Sigmoid colon (tissue), 7 donors: ENCODE measurements around the gene LCAT. TPM values are rescaled to one million over a fixed set of nuclear protein-coding genes. Genes with fewer than 3 reads are reported as not detected.

ENCODE experiments used
- DNase-seq: peaks from one replicate; pipeline ENCODE4 v3.0.0-alpha.2; 2019
- H3K27ac ChIP-seq, 4 donors: fragments of 200-600 bp; sonication (generic); one replicate each; pipeline ENCODE4 v1.5.1; 2016 to 2019; ENCODE audit warnings: mild to moderate bottlenecking in 1 of 4
- H3K27me3 ChIP-seq, 3 donors: fragments of 200-600 bp; sonication (generic); one replicate each; pipeline ENCODE4 v1.5.1; 2019; ENCODE audit warnings: mild to moderate bottlenecking in 1 of 3
- H3K36me3 ChIP-seq, 4 donors: fragments of 200-600 bp; sonication (generic); one replicate each; pipeline ENCODE4 v1.5.1; 2016 to 2019
- H3K4me1 ChIP-seq, 4 donors: fragments of 200-600 bp; sonication (generic); one replicate each; pipeline ENCODE4 v1.5.1; 2017 to 2019
- H3K4me3 ChIP-seq, 4 donors: fragments of 200-600 bp; sonication (generic); one replicate each; pipeline ENCODE4 v1.5.1; 2017 to 2019; ENCODE audit warnings: mild to moderate bottlenecking in 2 of 4, moderate library complexity in 1 of 4
- H3K9me3 ChIP-seq, 4 donors: fragments of 200-600 bp in 3 of 4; sonication (generic) in 3 of 4; one replicate each; pipeline versions ENCODE4 v1.5.1 to v1.6.1; 2013 to 2019
- CTCF ChIP-seq, 4 experiments: fragments of 450-650 bp in 3 of 4; fragments of 200-600 bp in 1 of 4; IDR thresholded peaks; one replicate each; pipeline ENCODE4 v1.5.1; 2016 to 2019; ENCODE audit warnings: antibody characterized with exemption in 4 of 4, mild to moderate bottlenecking in 3 of 4, moderate library complexity in 2 of 4
- EP300 ChIP-seq, 4 donors: sonication (generic); formaldehyde crosslinking; IDR thresholded peaks; one replicate each; pipeline ENCODE4 v1.6.1; 2017; ENCODE audit warnings: antibody characterized with exemption in 4 of 4
- POLR2A ChIP-seq, 2 donors: fragments of 450-650 bp; IDR thresholded peaks; one replicate each; pipeline ENCODE4 v1.6.1; 2016; ENCODE audit warnings: antibody characterized with exemption in 2 of 2, mild to moderate bottlenecking in 2 of 2, moderate library complexity in 2 of 2
- POLR2AphosphoS5 ChIP-seq, 4 donors: sonication (generic); formaldehyde crosslinking; IDR thresholded peaks; one replicate each; pipeline ENCODE4 v1.6.1; 2017; ENCODE audit warnings: antibody characterized with exemption in 4 of 4
- WGBS, 2 donors: extraction: QIAGEN DNeasy Blood & Tissue Kit; methylation state at CpG; one replicate each; pipeline ENCODE4 v1.1.7; 2013; 5-methylcytosine and 5-hydroxymethylcytosine counted together
- intact Hi-C: fragments of 100-400 bp; cut with DNase I; formaldehyde crosslinking; loops from one replicate; pipeline ENCODE4 v1.15.1; 2023
- polyA plus RNA-seq, 3 donors: library from polyadenylated mRNA; stranded (reverse); fragments of 200-250 nt; gene quantifications; one replicate each; pipeline ENCODE4 v1.2.3, GENCODE V29; 2013
- total RNA-seq, 4 donors: library from RNA; depleted of rRNA; stranded (reverse); fragments of >200 nt; gene quantifications; one replicate each; pipeline ENCODE4 v1.1.0, GENCODE V29; 2016
- donor health status: healthy with polysubstance abuse.
- donor health status: Bipolar disorder and iron deficiency.
- donor health status: healthy.

The LCAT gene
- total and polyA plus RNA-seq, 7 donors, result 0.60 to 31.0 (median 10.4) TPM

GRCh38 chr16:67927131-67927941 is 16.6 kb downstream of the LCAT start:
- H3K4me3 ChIP-seq, result no peak overlapping the region
- no peak for TF ChIP-seq CTCF (IDR thresholded peaks at IDR 0.05)
- TF ChIP-seq POLR2A (IDR thresholded peaks at IDR 0.05), result no peak
- no peak for TF ChIP-seq POLR2AphosphoS5 (IDR thresholded peaks at IDR 0.05)
- TF ChIP-seq EP300 (IDR thresholded peaks at IDR 0.05), result no peak
- H3K4me1 ChIP-seq, result peaks cover 0 to 23% (median 11%) of the 10 kb centered on the region in 4 donors
- intact Hi-C loops, result loop anchor here (5.0 kb wide), 1 partner anchor 110 kb away; no protein-coding TSS in a partner anchor
- H3K27me3 ChIP-seq, result no peaks in the 10 kb centered on the region
- H3K27ac ChIP-seq, result no peak overlapping the region
- no peaks in the 10 kb centered on the region for H3K9me3 ChIP-seq
- peaks cover 8 to 53% (median 19%) of the 10 kb centered on the region in 4 donors for H3K36me3 ChIP-seq
- no peak for DNase-seq
- 91 to 93% methylated on average over 22 of the region's 22 CpGs for WGBS, 2 donors

DNA sequence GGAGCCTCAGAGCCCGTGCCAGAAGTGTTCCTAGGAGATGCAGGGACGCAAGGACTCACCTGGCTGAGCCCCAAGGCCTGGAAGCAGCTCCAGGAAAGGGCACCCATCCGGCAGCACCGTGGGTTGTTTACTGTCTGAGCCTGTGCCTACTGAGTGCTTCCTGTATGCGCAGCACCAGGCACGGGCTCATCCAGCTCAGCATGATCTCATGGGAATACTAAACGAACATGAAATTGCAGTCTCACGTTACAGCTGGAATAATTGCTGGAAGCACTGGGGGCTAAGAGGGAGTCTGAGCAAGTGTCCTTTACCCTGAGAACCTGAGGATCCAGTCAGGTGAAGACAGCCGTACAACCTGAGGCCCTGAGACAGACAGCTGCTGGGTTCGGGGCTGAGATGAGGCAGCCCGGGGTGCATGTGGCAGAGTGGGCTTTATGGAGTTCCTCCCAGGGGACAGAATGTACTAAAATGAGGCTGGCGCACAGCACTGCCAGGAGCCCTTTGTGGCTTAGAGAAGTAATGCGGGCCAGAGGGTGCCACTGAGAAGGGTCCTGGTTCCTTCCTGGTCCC is 17.7 kb downstream of the LCAT start:
- Histone ChIP-seq H3K36me3 (peaks cover 8 to 47% (median 19%) of the 10 kb centered on the region in 4 donors), H3K27me3 (no peaks in the 10 kb centered on the region), H3K4me3 (no peak overlapping the region), H3K27ac (peak overlapping the region in 1 of 4 donors; percentile 14), H3K9me3 (no peaks in the 10 kb centered on the region), H3K4me1 (peaks cover 0 to 23% (median 11%) of the 10 kb centered on the region in 4 donors)
- 60 to 70% methylated on average over 13 of the region's 13 CpGs for WGBS, 2 donors
- no peak for DNase-seq
- TF ChIP-seq EP300 (IDR thresholded peaks at IDR 0.05) (no peak), POLR2AphosphoS5 (IDR thresholded peaks at IDR 0.05) (no peak), CTCF (IDR thresholded peaks at IDR 0.05) (no peak), POLR2A (IDR thresholded peaks at IDR 0.05) (no peak)
- intact Hi-C loops, result loop anchor here (5.0 kb wide), 1 partner anchor 109 kb away; no protein-coding TSS in a partner anchor

DNA sequence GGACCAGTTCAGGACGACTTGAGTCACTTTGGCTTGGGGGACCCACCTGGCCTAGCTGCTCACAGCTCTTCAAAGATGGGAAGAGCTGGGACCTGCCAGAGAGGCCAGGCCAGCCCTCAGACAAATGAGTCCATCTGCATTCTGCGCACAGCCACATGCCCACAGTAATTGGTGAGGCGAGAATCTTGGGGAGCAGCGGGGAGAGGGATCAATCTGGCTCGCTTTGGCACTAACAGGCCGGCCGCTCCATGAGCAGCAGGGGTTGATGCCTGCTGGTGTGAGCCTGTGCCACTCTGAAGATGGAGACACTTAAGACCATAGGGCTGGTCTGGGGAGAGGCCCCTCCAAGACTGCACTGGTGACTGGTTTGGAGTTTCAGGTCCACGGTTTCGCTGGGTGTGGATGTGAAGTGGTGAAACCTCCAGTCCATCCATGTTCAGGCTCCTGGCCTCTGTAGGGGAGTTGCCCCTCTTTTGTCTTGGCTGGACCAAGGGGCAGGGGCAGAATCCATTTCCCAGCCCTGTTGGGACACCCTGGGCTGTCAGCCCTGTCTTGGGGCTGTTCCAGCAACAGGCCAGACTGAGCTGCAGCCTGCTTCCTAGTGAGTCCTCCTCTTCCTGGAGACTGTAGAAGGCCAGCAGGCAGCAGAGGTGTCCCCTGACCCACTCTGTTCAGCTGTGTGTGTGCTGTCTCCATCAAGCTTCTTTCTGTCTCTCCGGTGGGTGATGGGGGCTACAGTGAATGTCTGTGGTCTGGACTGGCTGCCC is 19.6 kb downstream of the LCAT start:
- Histone ChIP-seq H3K36me3 (peaks cover 8 to 31% (median 13%) of the 10 kb centered on the region in 4 donors), H3K4me1 (peaks cover 0 to 31% (median 15%) of the 10 kb centered on the region in 4 donors), H3K9me3 (no peaks in the 10 kb centered on the region), H3K27ac (peak overlapping the region in 1 of 4 donors; percentile 2), H3K4me3 (no peak overlapping the region), H3K27me3 (no peaks in the 10 kb centered on the region)
- intact Hi-C loops, result no loop called here
- 86 to 96% methylated on average over 10 of the region's 10 CpGs for WGBS, 2 donors
- TF ChIP-seq POLR2A (IDR thresholded peaks at IDR 0.05) (no peak), POLR2AphosphoS5 (IDR thresholded peaks at IDR 0.05) (no peak), EP300 (IDR thresholded peaks at IDR 0.05) (no peak), CTCF (IDR thresholded peaks at IDR 0.05) (no peak)
- DNase-seq, result no peak

DNA sequence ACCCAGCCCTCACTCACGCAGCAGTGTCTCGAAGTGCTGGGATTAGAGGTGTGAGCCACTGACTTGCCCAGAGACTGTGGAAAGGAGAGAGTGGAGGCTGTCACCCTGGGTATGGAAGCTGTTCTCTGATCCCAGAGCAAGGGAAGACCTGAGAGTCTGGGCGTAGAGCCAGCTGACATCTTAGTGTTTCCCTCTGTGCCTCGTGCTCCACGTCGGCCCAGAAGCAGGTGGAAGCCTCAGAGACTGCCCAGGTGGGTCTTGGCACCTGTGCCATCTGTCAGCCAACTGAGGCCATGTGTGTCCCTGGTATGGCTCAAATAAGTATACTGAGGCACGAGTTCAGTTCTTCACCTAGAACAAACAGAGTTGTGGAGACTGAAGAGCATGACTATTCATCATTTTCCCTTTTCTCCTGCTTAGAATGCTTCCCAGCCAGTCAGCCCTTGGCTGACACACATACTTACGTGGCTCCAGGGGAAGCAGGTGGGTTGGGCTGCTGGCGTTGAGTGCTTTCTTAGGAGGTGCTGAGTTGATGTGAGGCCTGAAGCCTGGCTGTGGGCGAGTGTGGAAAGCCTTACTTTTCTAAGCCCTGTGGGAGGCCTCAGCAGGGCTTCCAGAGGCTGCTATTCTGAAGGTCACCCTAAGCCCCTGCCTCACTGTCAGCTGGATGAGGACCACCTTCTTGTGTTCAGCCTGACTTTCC is 20.4 kb downstream of the LCAT start:
- Histone ChIP-seq H3K4me1 (peaks cover 0 to 33% (median 18%) of the 10 kb centered on the region in 4 donors), H3K27me3 (no peaks in the 10 kb centered on the region), H3K9me3 (no peaks in the 10 kb centered on the region), H3K4me3 (no peak overlapping the region), H3K27ac (peak overlapping the region in 1 of 4 donors; percentile 10), H3K36me3 (peaks cover 8 to 24% (median 12%) of the 10 kb centered on the region in 4 donors)
- 74 to 85% methylated on average over 10 of the region's 10 CpGs for WGBS, 2 donors
- no peak for DNase-seq
- intact Hi-C loops, result no loop called here
- TF ChIP-seq EP300 (IDR thresholded peaks at IDR 0.05), result no peak
- TF ChIP-seq CTCF (IDR thresholded peaks at IDR 0.05), result no peak
